A172 (cell line): ENCODE data around the gene PXDN. TPM values are rescaled to one million over a fixed set of nuclear protein-coding genes. Genes with fewer than 3 reads are reported as not detected.

ENCODE experiments used
- DNase-seq: peaks from one replicate; pipeline ENCODE4 v3.0.0-alpha.2; 2015; ENCODE audit warnings: low spot score
- total RNA-seq: library from RNA; depleted of rRNA; stranded (reverse); fragments of >200 nt; shearing (Covaris generic); gene quantifications from 2 replicates; pipeline ENCODE4 v1.2.3, GENCODE V29; 2014

PXDN gene
- total RNA-seq, 1 experiment from 2014 or later, result 124 TPM

DNA sequence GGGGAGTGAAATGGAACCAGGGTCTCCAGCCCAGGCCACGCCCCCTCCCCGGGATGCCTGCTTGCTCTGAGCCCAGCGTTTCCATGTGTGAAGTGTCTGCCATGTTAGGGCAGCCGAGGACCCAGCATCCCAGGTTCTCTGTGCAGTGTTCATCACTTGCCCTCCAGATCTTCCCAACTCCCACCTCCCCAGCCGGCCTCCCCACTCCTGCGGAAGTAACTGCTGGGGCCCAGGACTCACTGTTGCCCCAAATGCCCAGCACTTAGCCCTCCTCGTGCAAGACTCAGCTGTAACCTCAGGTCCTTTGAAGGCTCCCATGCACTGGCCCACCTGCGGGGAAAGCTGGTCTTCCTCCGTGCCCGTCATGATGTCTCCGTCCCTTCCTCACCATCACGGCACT lies 9.7 kb upstream of the PXDN start:
- no peak for DNase-seq

- no peak for DNase-seq
Measured at GRCh38 chr2:1752751-1753150, 8.4 kb upstream of the PXDN start.

GRCh38 chr2:1751767-1752725 lies 7.7 kb upstream of the PXDN start:
- no peak for DNase-seq

GRCh38 chr2:1750933-1751766 lies 6.8 kb upstream of the PXDN start:
- peak; percentile 86 for DNase-seq

DNA sequence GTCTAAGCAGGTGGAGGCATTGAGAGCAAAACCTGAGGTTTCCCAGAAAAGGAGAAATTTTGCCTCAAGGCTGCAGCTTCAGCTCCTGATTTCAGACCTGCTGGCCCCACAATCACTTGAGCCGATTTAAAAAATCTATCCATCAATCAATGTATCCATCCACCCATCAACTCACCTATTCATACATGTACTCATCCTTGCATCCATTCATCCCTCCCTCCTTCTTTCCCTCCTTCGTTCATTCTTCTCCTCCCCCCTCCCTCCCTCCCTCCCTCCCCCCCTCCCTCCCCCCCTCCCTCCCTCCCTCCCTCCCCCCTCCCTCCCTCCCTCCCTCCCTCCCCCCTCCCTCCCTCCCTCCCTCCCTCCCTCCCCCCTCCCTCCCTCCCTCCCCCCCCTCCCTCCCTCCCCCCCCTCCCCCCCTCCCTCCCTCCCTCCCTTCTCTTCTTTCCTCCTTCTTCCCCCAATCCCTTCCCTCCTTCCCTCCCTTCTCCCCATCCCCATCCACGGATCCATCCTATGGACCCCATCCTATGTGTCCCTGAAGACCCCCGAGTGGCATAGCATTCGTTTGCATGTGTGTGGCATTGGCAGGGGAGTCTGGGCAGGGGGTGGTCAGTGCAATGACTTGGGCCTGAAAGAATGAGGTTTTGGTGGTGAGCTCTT lies 6.1 kb upstream of the PXDN start:
- no peak for DNase-seq

DNA sequence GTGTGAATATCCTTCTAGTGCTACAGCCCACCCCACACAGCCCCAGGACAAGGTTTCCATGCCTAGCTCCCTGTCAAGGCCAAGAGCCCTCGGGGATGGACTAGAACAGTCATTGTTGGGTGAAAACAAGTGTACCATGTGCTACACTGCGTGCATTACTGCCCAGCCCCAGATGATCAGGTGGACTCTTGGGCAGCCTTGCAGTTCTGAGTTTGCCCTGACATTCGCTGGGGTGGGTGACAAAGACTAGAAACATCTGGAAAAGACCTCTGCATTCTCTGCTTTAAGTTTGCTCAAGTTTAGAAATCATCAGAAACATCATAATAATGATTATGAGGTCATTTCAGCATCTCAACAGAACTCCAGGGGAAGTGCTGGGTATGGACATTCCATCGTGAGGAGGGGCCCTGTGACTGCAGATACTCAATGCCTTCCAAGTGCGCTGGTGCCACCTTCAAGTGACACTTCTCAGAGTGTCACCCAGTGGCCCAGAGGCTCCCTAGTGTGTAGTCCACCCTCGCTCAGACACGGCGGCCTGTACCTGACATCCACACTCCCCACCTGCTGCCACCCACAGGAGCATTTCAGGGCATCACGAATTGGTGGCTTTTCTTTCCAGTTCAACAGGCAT lies 5.3 kb upstream of the PXDN start:
- DNase-seq, result no peak

DNA sequence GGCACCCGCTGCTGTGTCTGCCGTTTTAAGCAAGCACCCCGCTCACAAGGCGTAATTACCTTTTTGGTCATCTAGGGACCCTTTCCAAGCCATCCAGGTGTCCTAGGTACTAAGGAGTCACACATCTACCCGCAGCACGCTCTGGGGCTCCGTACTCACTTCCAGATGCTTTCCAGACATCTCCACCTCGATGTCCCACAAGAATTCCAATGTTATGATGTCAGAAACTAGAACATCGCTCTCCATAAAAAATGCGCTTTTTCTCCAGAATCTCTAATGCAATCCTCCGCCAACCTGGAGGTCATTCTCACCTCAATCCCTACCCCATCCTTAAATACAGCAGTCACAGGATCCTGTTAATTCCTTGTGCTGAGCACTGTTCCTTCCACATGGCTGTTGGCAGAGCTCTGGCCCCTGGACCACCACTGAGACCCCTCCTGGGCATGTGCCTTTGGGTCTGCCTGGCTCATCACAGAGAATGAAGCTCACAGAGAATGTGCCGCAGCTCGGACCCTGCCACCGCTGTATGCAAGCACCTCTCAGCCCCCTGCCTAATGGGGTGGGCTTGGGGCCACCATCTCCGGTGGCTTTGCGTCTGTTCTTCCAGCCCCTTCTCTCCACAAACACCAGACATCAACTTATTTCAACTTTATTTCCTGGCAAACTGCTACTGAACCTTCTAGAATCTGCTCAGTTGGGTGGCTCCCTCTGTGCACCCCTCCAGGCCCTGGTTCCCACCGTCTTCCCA lies 4.6 kb upstream of the PXDN start:
- no peak for DNase-seq

- DNase-seq, result no peak
Measured at GRCh38 chr2:1748176-1748740, 3.9 kb upstream of the PXDN start.

DNA sequence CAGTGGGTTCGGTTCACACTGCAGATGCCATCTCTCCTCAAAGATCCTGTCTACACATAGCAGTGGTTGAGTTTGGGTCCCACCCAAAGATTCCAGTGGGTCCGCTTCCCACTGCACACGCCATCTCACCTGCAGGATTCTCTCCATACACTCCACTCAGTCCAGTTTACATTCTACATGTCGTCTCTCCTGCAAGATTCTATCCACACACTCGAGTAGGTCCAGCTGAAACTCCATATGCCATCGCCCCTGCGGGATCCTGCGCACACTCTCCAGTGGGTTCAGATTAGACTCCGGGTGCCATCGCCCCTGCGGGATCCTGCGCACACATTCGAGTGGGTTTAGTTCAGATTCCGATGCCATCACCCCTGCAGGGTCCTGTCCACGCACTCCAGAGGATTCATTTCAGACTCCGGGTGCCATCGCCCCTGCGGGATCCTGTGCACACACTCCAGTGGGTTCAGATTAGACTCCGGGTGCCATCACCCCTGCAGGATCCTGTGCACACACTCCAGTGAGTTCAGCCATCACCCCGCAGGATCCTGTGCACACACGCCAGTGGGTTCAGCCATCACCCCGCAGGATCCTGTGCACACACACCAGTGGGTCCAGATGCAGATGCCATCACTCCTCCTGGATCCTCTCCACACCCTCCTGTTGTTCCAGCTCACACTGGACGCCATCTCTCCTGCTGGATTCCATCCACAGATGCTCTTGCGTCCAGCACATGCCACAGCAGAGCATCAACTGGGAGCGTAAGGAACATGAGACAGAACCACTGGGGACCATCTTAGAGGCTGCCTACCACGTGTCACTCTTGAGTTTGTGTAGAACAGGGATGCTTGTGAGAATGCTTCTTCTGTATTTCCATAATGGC lies 3.0 kb upstream of the PXDN start:
- DNase-seq, result no peak

DNA sequence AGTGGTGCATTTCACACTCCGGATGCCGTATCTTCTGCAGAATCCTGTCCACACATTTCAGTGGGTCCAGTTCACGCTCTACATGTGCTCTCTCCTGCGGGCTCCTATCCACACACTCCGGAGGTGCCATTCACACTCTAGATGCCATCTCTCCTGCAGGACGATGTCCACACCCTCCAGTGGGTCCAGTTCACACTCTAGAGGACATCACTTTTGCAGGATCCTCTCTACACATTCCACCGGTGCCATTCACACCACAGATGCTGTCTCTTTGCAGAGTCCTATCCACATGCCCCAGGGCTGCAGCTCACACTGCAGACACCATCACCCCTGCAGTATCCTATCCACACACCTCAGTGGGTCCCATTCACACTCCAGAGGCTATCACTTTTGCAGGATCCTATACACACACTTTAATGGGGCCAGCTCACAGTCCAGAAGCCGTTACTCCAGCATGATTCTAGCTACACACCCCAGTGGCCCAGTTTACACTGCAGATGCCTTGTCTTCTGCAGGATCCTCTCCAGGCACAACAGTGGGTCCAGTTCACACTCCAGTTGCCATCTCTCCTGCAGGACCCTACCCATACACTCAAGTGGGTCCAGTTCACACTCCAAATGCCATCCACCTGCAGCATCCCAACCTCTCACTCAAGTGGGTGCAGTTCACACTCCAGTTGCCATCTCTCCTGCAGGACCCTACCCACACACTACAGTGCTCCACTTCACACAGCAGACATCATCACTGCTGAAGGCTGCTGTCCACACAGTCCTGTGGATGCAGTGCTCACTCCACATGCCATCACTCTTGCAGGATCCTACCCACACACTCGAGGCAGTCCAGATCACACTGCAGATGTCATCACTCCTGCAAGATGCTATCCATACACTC lies 2.1 kb upstream of the PXDN start:
- no peak for DNase-seq

DNA sequence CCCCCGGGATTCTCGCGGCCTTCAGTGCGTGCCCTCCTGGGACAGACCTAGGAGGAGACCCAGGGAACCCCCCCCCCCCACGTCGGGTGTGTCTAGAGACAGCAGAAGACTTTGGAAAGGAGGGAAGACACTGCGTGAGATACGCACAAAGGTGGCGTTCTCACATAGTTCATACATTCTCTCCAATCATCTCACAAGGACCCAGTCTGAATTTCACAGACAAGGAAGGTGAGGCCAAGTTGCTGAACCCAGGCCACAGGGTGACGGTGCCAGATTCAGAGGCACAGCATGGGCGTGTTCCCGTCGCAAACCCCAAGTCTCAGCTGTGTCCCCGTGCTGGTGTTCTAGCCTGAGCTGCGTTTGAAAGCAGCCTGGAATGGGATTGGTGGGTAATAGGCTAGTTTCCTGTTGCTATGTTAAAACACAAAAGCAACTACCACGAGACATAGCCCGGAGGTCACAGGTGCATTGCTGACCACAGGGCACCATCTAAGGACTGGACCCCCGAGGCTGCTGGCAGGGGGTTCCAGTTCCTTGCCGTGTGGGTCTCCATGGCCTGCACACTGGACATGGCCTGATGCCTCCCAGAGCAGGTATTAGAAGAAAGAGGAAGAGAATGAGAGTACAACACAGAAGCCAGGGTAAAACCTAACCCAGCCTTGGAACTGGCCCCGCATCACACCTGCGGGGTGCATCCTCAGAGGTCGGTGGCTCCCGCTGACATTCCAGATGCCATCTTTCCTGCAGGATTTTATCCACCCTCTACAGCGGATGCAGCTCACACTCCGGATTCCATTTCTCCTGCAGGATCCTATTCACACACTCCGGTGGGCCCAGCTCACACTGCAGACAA lies 1.1 kb upstream of the PXDN start:
- no peak for DNase-seq

DNA sequence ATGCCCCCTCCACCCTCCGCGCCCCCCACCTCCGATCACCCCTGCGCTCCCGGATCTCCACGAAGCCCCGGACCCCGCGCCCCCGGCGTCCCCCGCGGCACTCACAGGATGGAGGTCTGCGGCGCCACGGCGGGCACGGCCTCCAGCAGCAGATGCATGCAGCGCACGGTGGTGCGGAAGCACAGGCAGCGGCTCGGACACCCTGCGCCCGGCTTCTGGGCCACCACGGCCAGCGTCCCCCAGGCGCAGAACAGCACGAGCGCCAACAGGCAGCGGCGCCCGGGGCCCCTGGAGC lies 217 bp downstream of the PXDN start:
- no peak for DNase-seq

GRCh38 chr2:1743396-1744150 lies 742 bp downstream of the PXDN start:
- peak; percentile 22 for DNase-seq

GRCh38 chr2:1742681-1743395 lies 1.5 kb downstream of the PXDN start:
- DNase-seq, result peak; percentile 75

- no peak for DNase-seq
Measured at GRCh38 chr2:1742301-1742680, 2.0 kb downstream of the PXDN start.

DNA sequence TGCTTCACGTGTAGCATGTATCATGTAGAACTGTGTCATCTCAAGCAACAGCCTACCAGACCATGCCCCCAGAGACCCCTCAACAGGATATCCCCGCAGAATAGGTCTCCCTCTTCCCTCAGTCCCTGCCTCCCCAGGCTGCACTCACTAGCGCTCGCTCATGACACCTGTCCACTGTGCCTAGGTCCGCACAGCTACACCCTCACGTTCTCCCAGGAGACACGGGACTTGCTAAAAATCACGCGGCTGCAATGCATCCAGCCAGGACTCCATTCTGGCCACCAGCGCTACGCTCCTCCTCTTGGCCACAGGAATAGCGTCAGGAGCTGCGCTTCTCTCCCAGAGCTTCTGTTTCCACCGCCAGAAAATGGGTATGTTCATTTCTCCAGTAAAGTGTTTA lies 2.5 kb downstream of the PXDN start:
- no peak for DNase-seq
